Duodenal mucosa (tissue), 2 donors: ENCODE data around the gene CD74.

Experiments
- H3K27ac ChIP-seq: one replicate; pipeline ENCODE4 v1.7.0; 2013; ENCODE audit warnings: low read depth, low read length
- H3K27me3 ChIP-seq, 2 donors: one replicate each; pipeline ENCODE4 v1.7.0; 2013; ENCODE audit warnings: low read length in 2 of 2, control low read depth in 1 of 2; ENCODE audit not compliant: insufficient read depth in 2 of 2, control insufficient read depth in 1 of 2
- H3K36me3 ChIP-seq, 2 donors: one replicate each; pipeline ENCODE4 v1.7.0; 2013; ENCODE audit warnings: low read length in 2 of 2, control low read depth in 1 of 2; ENCODE audit not compliant: insufficient read depth in 2 of 2, control insufficient read depth in 1 of 2
- H3K4me1 ChIP-seq, 2 donors: one replicate each; pipeline ENCODE4 v1.7.0; 2013; ENCODE audit warnings: low read length in 2 of 2, control low read depth in 1 of 2; ENCODE audit not compliant: insufficient read depth in 2 of 2, control insufficient read depth in 1 of 2
- H3K4me3 ChIP-seq, 2 donors: one replicate each; pipeline ENCODE4 v1.7.0; 2013; ENCODE audit warnings: low read length in 2 of 2, low read depth in 1 of 2
- H3K9ac ChIP-seq, 2 donors: one replicate each; pipeline ENCODE4 v1.7.0; 2013; ENCODE audit warnings: low read length in 2 of 2, low read depth in 1 of 2
- H3K9me3 ChIP-seq, 2 donors: one replicate each; pipeline ENCODE4 v1.7.0; 2013; ENCODE audit warnings: low read length in 2 of 2, control low read depth in 1 of 2; ENCODE audit not compliant: control insufficient read depth in 1 of 2

Gene CD74

GRCh38 chr5:150397146-150397781 is 15.4 kb downstream of the CD74 start:
- no peaks in the 10 kb centered on the region for H3K27me3 ChIP-seq
- H3K9me3 ChIP-seq = no peaks in the 10 kb centered on the region
- H3K9ac ChIP-seq = no peak overlapping the region
- H3K36me3 ChIP-seq = peaks cover 31 to 87% of the 10 kb centered on the region in 2 donors
- H3K27ac ChIP-seq = no peak overlapping the region
- H3K4me1 ChIP-seq = no peaks in the 10 kb centered on the region
- H3K4me3 ChIP-seq = no peak overlapping the region

GRCh38 chr5:150396267-150396666 is 16.4 kb downstream of the CD74 start:
- peaks cover 30 to 88% of the 10 kb centered on the region in 2 donors for H3K36me3 ChIP-seq
- H3K9me3 ChIP-seq = no peaks in the 10 kb centered on the region
- no peaks in the 10 kb centered on the region for H3K27me3 ChIP-seq
- no peak overlapping the region for H3K27ac ChIP-seq
- H3K4me3 ChIP-seq = no peak overlapping the region
- H3K4me1 ChIP-seq = no peaks in the 10 kb centered on the region
- H3K9ac ChIP-seq = no peak overlapping the region

- no peak overlapping the region for H3K27ac ChIP-seq
- H3K4me1 ChIP-seq = no peaks in the 10 kb centered on the region
- peaks cover 23 to 88% of the 10 kb centered on the region in 2 donors for H3K36me3 ChIP-seq
- no peaks in the 10 kb centered on the region for H3K27me3 ChIP-seq
- H3K4me3 ChIP-seq = no peak overlapping the region
- H3K9me3 ChIP-seq = no peaks in the 10 kb centered on the region
- H3K9ac ChIP-seq = no peak overlapping the region
Measured at GRCh38 chr5:150395688-150395975, 17.1 kb downstream of the CD74 start.

DNA sequence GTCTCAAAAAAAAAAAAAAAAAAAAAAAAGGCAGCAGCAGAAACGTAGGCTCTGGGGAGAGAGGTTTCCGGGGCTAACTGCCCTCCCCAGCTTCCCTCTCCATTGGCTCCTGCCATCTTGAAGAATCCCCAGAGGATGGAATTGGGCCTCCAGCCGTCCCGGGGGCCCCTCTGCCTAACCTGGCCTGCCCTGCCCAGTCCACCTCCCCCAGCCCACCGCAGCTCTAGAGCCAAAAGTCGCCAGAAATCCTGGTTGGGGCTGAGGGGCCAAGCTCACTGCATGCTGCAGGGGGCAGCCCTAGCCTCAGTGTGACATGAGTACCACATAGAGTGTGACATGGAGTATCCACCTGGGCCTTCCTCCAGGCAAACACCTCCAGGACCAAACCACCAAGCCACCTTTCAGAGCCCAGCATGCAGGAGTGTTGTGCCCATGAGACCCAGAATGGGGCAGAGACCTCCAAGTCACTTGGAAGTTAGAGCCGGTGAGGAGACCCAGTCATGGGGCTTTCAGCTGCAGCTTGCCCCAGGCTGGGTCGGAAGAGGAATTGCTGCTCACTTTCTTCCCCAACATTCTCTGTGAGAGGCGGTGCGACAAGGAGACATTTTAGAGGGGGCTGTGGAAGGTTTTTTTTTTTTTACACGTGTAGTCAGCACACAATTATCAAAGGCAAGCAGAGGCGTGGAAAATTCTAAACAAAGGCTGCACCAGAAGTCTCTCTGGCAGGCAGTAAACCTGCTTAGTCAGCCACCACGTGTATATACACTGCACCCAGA is 17.6 kb downstream of the CD74 start:
- Histone ChIP-seq H3K4me1 (no peaks in the 10 kb centered on the region), H3K27ac (no peak overlapping the region), H3K9ac (no peak overlapping the region), H3K4me3 (no peak overlapping the region), H3K27me3 (no peaks in the 10 kb centered on the region), H3K36me3 (peaks cover 23 to 86% of the 10 kb centered on the region in 2 donors), H3K9me3 (no peaks in the 10 kb centered on the region)

- H3K27me3 ChIP-seq = no peaks in the 10 kb centered on the region
- H3K9ac ChIP-seq = no peak overlapping the region
- no peak overlapping the region for H3K27ac ChIP-seq
- no peak overlapping the region for H3K4me3 ChIP-seq
- H3K36me3 ChIP-seq = peaks cover 30 to 86% of the 10 kb centered on the region in 2 donors
- H3K4me1 ChIP-seq = no peaks in the 10 kb centered on the region
- H3K9me3 ChIP-seq = no peaks in the 10 kb centered on the region
Measured at GRCh38 chr5:150394131-150394530, 18.6 kb downstream of the CD74 start.

DNA sequence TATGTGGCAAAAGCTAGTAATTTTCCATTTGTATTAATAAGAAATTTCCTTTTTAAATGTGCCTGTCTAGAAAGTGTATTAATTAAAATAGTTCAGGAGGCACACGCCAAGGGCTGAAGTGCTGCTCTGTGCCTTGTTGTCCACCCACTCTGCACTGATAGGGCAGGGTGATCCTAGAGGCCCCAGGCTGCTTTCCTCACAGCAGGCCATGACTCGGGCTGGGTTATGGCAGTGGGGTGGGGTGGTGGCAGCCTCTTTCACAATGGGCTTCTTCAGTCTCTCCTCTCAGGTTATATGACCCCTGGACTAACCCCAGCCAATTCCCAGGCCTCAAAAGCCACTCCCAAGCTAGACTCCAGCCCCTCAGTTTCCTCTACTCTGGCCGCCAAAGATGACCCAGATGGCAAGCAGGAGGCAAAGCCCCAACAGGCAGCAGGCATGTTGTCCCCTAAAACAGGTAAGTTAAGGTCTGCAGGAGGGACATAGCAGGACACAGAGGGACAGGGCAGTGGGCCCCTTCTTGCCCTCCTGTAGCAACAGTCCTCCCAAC is 19.5 kb downstream of the CD74 start:
- H3K9me3 ChIP-seq = no peaks in the 10 kb centered on the region
- H3K36me3 ChIP-seq = peaks cover 30 to 88% of the 10 kb centered on the region in 2 donors
- no peak overlapping the region for H3K27ac ChIP-seq
- no peaks in the 10 kb centered on the region for H3K4me1 ChIP-seq
- H3K27me3 ChIP-seq = no peaks in the 10 kb centered on the region
- H3K4me3 ChIP-seq = no peak overlapping the region
- no peak overlapping the region for H3K9ac ChIP-seq

DNA sequence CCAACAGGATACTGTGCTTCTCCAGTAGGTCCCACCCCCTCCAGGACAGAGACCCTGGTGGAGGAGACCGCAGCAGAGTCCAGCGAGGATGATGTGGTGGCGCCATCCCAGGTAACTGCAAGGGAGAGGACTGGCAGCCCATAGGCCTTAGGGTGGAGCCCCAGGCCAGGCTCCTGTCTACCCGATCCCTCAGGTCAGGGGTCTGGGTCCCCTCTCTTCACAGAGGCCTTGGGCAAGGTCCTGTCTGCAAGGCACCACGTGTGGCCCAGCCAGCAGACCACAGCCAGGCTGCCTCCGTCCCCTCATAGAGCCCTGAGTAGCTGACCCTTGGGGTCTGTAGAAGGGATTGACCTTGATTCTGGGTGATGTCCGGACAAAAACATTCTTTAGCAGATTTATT is 20.0 kb downstream of the CD74 start:
- H3K9ac ChIP-seq = no peak overlapping the region
- no peak overlapping the region for H3K27ac ChIP-seq
- no peaks in the 10 kb centered on the region for H3K9me3 ChIP-seq
- H3K4me3 ChIP-seq = no peak overlapping the region
- H3K4me1 ChIP-seq = no peaks in the 10 kb centered on the region
- peaks cover 30 to 92% of the 10 kb centered on the region in 2 donors for H3K36me3 ChIP-seq
- no peaks in the 10 kb centered on the region for H3K27me3 ChIP-seq

GRCh38 chr5:150391986-150392385 is 20.7 kb downstream of the CD74 start:
- H3K27me3 ChIP-seq = no peaks in the 10 kb centered on the region
- no peaks in the 10 kb centered on the region for H3K4me1 ChIP-seq
- no peak overlapping the region for H3K27ac ChIP-seq
- H3K9ac ChIP-seq = no peak overlapping the region
- H3K9me3 ChIP-seq = no peaks in the 10 kb centered on the region
- peaks cover 36 to 91% of the 10 kb centered on the region in 2 donors for H3K36me3 ChIP-seq
- H3K4me3 ChIP-seq = no peak overlapping the region

DNA sequence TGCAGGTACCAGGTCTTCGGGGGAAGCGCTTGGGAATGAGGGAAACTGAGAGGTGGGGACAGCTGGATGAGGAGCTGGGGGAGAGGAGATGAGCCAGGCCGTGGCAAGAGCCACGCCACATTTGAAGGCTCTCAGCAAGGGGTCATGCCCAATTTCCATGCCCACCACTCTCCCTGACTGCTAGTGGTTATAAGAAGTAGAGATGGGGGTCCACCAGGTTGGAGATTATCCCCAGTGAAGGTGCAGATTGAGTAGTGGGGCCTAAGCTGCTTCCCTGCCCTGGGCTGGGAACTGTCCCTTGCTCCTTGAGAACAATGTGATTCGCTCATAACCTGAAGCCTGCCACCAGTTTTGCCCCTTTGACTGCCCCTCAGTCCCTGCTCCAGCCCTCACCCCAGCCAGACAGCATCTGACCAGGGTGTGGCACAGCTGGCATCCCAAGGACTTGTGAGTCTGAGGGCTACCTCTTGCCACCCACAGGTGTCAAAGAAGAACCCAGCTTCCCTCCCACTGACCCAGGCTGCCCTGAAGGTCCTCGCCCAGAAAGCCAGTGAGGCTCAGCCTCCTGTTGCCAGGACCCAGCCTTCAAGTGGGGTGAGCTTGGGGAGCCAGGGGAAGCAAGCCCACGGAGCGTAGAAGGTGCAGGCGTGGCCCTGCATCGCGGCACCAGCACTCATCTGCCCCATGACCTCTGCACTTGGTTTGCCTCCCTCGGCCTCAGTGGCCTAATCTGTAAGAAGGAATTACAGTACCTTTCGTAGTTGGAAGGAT is 21.5 kb downstream of the CD74 start:
- no peaks in the 10 kb centered on the region for H3K9me3 ChIP-seq
- no peak overlapping the region for H3K27ac ChIP-seq
- H3K9ac ChIP-seq = no peak overlapping the region
- H3K4me3 ChIP-seq = no peak overlapping the region
- no peaks in the 10 kb centered on the region for H3K4me1 ChIP-seq
- no peaks in the 10 kb centered on the region for H3K27me3 ChIP-seq
- peaks cover 34 to 92% of the 10 kb centered on the region in 2 donors for H3K36me3 ChIP-seq
